ENCODE measurements around the gene NEUROG1. TPM values are rescaled to one million over a fixed set of nuclear protein-coding genes. Genes with fewer than 3 reads are reported as not detected.

NEUROG1 gene
- polyA plus RNA-seq, 3 donors = not detected

- H3K27ac ChIP-seq (ENCODE audit: low read depth, low read length) = no peak overlapping the region
- WGBS, 3 donors = 1 to 2% (median 2%) methylated on average over 42 to 44 of the region's 44 CpGs
These were observed 46.9 kb downstream of the NEUROG1 start for GRCh38 chr5:135488727-135489465.

DNA sequence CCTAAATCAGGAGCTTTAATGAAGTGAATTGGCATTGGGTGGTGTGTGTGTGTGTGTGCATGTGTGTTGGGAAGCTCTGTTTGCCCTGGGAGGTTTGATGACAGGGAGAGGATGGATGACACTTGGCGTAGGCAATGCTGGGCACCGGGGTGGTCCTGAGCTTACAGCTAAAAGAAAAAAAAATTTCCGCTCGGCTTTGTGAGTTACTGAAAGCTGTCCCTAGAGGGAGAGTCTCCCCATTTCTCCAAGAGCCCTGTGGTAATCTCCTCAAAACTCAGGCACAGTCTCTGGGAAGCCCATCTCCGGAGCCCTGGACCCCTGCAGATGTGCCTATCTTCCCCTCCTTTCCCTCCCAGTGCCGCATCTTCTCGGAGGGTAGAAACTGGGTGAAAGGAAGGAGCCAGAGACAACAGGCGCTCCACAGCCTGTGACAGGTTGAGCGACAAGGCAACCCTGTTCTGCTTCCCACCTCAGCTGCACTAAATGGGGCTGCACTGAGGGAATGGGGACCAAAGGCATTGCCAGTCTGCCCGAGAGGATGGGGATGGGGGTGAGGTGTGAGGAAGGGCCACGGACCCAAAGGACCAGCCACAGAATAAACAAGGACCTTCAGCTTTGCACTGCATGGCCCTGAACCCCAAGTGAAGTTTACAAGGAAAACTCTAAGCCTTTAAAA, 47.8 kb downstream of the NEUROG1 start:
- 11 to 26% (median 23%) methylated on average over 11 of the region's 11 CpGs for WGBS, 3 donors

GRCh38 chr5:135487037-135487395, 48.7 kb downstream of the NEUROG1 start:
- 31 to 57% (median 42%) methylated on average over 1 of the region's 1 CpG for WGBS, 3 donors
- no peak overlapping the region for H3K27ac ChIP-seq (ENCODE audit: low read depth, low read length)

More for the DNA sequence above, 47.8 kb downstream of the NEUROG1 start:
- no peak overlapping the region for H3K27ac ChIP-seq (ENCODE audit: low read depth, low read length)

DNA sequence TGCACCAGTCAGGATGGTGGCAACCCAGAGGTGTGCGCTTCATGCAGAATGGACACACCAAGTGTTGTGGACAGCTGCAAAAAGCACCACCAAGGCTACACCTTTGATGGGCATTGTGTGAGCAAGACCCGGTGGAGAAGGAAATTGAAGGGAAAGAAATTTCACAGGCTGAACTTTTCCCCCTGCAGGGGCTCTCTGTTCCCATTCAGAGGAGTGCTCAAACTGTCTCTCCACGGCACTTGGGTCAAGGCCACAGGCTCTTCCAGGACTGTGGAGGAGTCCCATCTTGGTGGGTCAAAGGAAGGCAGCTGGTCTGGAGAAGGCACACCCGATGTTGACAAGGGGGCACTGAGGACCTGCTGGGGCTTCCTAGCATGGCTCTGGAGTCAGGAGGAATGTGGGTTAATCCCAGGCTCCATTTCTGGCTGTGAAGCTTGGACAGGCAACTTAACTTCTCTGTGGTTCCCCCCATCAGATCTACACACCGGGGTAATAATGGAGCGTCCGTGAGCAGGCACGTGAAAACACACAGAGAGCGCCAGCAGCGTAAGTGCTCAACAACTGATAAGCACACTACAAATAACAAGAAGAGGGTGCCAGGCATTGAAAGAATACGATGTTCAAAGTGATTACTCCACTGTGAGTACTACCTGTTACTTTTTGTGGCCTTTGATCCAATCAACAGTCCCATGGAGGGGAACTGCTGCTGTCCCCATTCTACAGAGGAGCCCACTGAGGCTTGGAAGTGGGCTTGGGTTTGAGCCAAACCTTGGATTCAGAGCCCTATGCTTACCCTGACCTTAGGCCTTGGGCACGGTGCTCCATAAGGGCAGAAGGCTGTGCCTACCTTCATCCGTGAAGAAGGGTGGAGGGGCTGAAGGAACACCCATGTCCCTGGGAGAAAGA, 49.4 kb downstream of the NEUROG1 start:
- 55 to 82% (median 74%) methylated on average over 13 of the region's 13 CpGs for WGBS, 3 donors
- H3K27ac ChIP-seq (ENCODE audit: low read depth, low read length) = no peak overlapping the region

- H3K27ac ChIP-seq (ENCODE audit: low read depth, low read length) = no peak overlapping the region
- WGBS, 3 donors = 44 to 78% (median 69%) methylated on average over 5 of the region's 5 CpGs
These were observed 51.1 kb downstream of the NEUROG1 start for GRCh38 chr5:135484674-135485086.

Other genes starting within 250 kb of the NEUROG1 start
- gene MACROH2A1, start 136.7 kb downstream of the NEUROG1 start, polyA plus RNA-seq = 100 to 1,000 TPM in 1 of 3 donors, 10 to 100 TPM in 2; 34.6 to 119 (median 81.0) TPM
- gene DCANP1, start 88.6 kb downstream of the NEUROG1 start, polyA plus RNA-seq = not detected
- gene TIFAB, start 83.6 kb downstream of the NEUROG1 start, polyA plus RNA-seq = under 1 TPM in 1 of 3 donors, not detected in 2; 0.01 TPM
- 100 to 1,000 TPM in 1 of 3 donors, 10 to 100 TPM in 1, 1 to 10 TPM in 1; 3.8 to 156 (median 69.2) TPM for gene CXCL14, start 43.0 kb upstream of the NEUROG1 start, polyA plus RNA-seq

Data from adipose tissue (tissue), 3 donors.